ENCODE measurements around the gene DAZAP1. TPM values are rescaled to one million over a fixed set of nuclear protein-coding genes. Genes with fewer than 3 reads are reported as not detected.

Gene DAZAP1
- total RNA-seq, 1 donor = 61.7 TPM

- TF ChIP-seq, protein P1, sequence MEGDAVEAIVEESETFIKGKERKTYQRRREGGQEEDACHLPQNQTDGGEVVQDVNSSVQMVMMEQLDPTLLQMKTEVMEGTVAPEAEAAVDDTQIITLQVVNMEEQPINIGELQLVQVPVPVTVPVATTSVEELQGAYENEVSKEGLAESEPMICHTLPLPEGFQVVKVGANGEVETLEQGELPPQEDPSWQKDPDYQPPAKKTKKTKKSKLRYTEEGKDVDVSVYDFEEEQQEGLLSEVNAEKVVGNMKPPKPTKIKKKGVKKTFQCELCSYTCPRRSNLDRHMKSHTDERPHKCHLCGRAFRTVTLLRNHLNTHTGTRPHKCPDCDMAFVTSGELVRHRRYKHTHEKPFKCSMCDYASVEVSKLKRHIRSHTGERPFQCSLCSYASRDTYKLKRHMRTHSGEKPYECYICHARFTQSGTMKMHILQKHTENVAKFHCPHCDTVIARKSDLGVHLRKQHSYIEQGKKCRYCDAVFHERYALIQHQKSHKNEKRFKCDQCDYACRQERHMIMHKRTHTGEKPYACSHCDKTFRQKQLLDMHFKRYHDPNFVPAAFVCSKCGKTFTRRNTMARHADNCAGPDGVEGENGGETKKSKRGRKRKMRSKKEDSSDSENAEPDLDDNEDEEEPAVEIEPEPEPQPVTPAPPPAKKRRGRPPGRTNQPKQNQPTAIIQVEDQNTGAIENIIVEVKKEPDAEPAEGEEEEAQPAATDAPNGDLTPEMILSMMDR (IDR thresholded peaks at IDR 0.05; ENCODE audit: insufficient read depth, low read depth, low read length) = no peak
- no peak for DNase-seq (ENCODE audit: low read depth)
Observed at GRCh38 chr19:1447504-1447903, 40.1 kb downstream of the DAZAP1 start.

GRCh38 chr19:1447944-1448343 lies 40.6 kb downstream of the DAZAP1 start:
- H3K4me3 ChIP-seq (ENCODE audit: low read depth, low read length) = no peak overlapping the region
- TF ChIP-seq, protein P1 (IDR thresholded peaks at IDR 0.05; ENCODE audit: insufficient read depth, low read depth, low read length) = no peak
- no peak for DNase-seq (ENCODE audit: low read depth)

More at GRCh38 chr19:1447504-1447903, 40.1 kb downstream of the DAZAP1 start:
- no peak overlapping the region for H3K4me3 ChIP-seq (ENCODE audit: low read depth, low read length)

GRCh38 chr19:1449467-1450442 lies 42.4 kb downstream of the DAZAP1 start, which contains the start of gene APC2:
TSS of gene APC2 (plus strand) at chr19:1450121. CDS start at chr19:1453002, 2,881 bp downstream.
- no peak for DNase-seq (ENCODE audit: low read depth)
- no peak within 1 kb of the TSS for H3K4me3 ChIP-seq (ENCODE audit: low read depth, low read length)
- TF ChIP-seq, protein P1 (IDR thresholded peaks at IDR 0.05; ENCODE audit: insufficient read depth, low read depth, low read length) = no peak

DNA sequence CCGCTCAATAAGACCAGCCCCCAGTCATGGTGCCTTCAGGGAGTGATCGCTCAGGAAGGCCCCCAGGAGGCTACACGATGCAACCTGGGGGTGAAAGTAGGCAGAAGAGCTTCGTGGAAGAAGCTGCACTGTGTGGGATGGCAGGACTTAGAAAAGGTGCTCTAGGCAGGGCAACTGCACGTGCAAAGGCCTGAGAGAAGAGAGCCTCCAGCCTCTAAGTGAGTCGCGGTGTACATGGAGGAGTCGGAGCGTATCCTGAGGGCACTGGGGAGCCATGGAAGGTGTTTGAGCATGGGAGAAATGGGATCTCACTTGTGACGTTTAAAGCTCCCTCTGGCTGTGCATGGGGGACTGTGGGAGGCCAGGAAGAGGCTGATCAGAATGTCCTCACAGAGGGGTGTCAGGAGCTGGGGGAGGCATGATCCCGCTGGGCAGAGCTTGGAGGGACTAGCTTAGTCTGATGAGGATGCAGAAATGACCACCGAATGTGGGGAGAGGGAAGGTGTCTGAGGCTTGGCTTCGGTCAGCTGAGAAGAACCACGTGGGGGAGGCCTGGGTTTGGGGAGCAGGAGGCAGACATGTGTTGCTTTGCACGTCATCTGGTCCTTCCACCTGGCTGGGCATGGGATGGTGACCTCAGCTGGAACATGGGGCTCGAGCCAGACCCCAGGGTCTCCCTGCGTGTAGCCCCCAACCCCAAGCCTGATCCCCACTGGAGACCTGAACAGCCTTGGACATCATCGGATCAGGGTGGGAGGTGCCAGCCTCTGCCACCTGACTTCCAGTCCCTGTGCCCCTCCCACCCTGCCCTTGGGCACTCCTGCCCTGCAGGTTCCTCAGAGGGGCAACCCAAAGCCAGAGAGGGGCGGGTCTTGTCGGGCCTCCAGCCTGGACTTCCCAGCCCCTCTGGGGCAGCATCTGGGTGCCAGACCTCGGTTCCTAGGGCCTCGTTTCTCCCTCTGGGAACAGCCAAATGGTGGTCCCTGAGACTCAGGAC lies 43.6 kb downstream of the DAZAP1 start:
- no peak for DNase-seq (ENCODE audit: low read depth)

GRCh38 chr19:1451916-1452801 lies 44.8 kb downstream of the DAZAP1 start:
- no peak for DNase-seq (ENCODE audit: low read depth)
- H3K4me3 ChIP-seq (ENCODE audit: low read depth, low read length) = no peak overlapping the region
- TF ChIP-seq, protein P1 (IDR thresholded peaks at IDR 0.05; ENCODE audit: insufficient read depth, low read depth, low read length) = no peak

More for the DNA sequence above, 43.6 kb downstream of the DAZAP1 start:
- TF ChIP-seq, protein P1 (IDR thresholded peaks at IDR 0.05; ENCODE audit: insufficient read depth, low read depth, low read length) = no peak
- no peak overlapping the region for H3K4me3 ChIP-seq (ENCODE audit: low read depth, low read length)
